B cell (primary cell): ENCODE data around the gene LDB1. TPM values are rescaled to one million over a fixed set of nuclear protein-coding genes. Genes with fewer than 3 reads are reported as not detected.

ENCODE experiments used
- ATAC-seq: fragments of 200-7000 bp; cut with Tn5 transposase; one replicate; pipeline ENCODE4 v1.10.0; 2021; ENCODE audit warnings: low read depth, mild to moderate bottlenecking, moderate number of reproducible peaks, moderate library complexity
- CTCF ChIA-PET: fragments of 350-600 bp; sonication (Branson Sonifier 250); formaldehyde crosslinking; loops from one replicate; lab custom pipeline; 2021; ENCODE audit warnings: antibody characterized with exemption, inconsistent platforms; lab: Charles Lee
- POLR2A ChIA-PET: fragments of 350-600 bp; sonication (Branson Sonifier 250); formaldehyde crosslinking; loops from one replicate; lab custom pipeline; 2021; ENCODE audit warnings: antibody characterized with exemption; lab: Charles Lee
- DNase-seq: peaks from one replicate; pipeline ENCODE4 v3.0.0; 2013
- H2AFZ ChIP-seq: 2 replicates; pipeline ENCODE4 v1.6.1; 2012; ENCODE audit warnings: mild to moderate bottlenecking, low read depth, low read length; ENCODE audit not compliant: insufficient read depth, poor library complexity, severe bottlenecking
- H3K27ac ChIP-seq, 2 donors: 1 replicate in 1 of 2; 2 replicates in 1 of 2; pipeline ENCODE4 v1.5.1; 2012 to 2013; ENCODE audit warnings: low read length in 2 of 2, mild to moderate bottlenecking in 2 of 2, moderate library complexity in 1 of 2
- H3K27me3 ChIP-seq, 4 experiments: fragments of 200-600 bp in 1 of 4; sonication (generic) in 1 of 4; replicated peaks in 1 of 4; 1 replicate in 2 of 4; 2 replicates in 2 of 4; pipeline versions ENCODE4 v1.6.1 to v1.7.0; 2013 to 2016; ENCODE audit warnings: low read length in 3 of 4, mild to moderate bottlenecking in 2 of 4, mixed read lengths in 1 of 4, moderate library complexity in 1 of 4; ENCODE audit not compliant: insufficient read depth in 4 of 4, control insufficient read depth in 3 of 4; ENCODE audit errors: control extremely low read depth in 1 of 4
- H3K36me3 ChIP-seq, 2 experiments: replicated peaks in 1 of 2; 1 replicate in 1 of 2; 2 replicates in 1 of 2; pipeline versions ENCODE4 v1.6.1 to v1.7.1; 2013; ENCODE audit warnings: low read length in 1 of 2; ENCODE audit not compliant: insufficient read depth in 2 of 2, control insufficient read depth in 1 of 2; ENCODE audit errors: control extremely low read depth in 1 of 2, extremely low read depth in 1 of 2
- H3K4me1 ChIP-seq, 2 donors: fragments of 200-600 bp in 1 of 2; sonication (generic) in 1 of 2; 1 replicate in 1 of 2; 2 replicates in 1 of 2; pipeline versions ENCODE4 v1.5.1 to v1.6.1; 2013 to 2017; ENCODE audit warnings: low read length in 2 of 2; ENCODE audit not compliant: control insufficient read depth in 2 of 2, insufficient read depth in 2 of 2
- H3K4me2 ChIP-seq: replicated peaks from 2 replicates; pipeline ENCODE3; 2012; ENCODE audit warnings: mild to moderate bottlenecking, low read depth, low read length; ENCODE audit not compliant: poor library complexity, severe bottlenecking
- H3K4me3 ChIP-seq, 5 experiments: fragments of 200-600 bp in 1 of 5; sonication (generic) in 1 of 5; 1 replicate in 3 of 5; 2 replicates in 2 of 5; pipeline versions ENCODE4 v1.5.1 to v1.7.0; 2011 to 2016; ENCODE audit warnings: low read length in 4 of 5, mild to moderate bottlenecking in 4 of 5, low read depth in 2 of 5, control low read depth in 1 of 5, moderate library complexity in 1 of 5; ENCODE audit not compliant: insufficient read depth in 1 of 5; ENCODE audit errors: control extremely low read depth in 1 of 5, extremely low read depth in 1 of 5
- H3K79me2 ChIP-seq: fragments of 200-600 bp; sonication (generic); one replicate; pipeline ENCODE4 v1.6.0; 2016; ENCODE audit warnings: low read length; ENCODE audit not compliant: control insufficient read depth, insufficient read depth
- H3K9ac ChIP-seq: fragments of 200-600 bp; sonication (generic); 2 replicates; pipeline ENCODE4 v1.6.1; 2017; ENCODE audit warnings: mild to moderate bottlenecking, low read length, moderate library complexity
- H3K9me3 ChIP-seq, 3 donors: one replicate each; pipeline versions ENCODE4 v1.6.1 to v1.7.1; 2013; ENCODE audit warnings: low read length in 2 of 3; ENCODE audit not compliant: control insufficient read depth in 2 of 3, insufficient read depth in 1 of 3; ENCODE audit errors: control extremely low read depth in 1 of 3
- H4K20me1 ChIP-seq: 2 replicates; pipeline ENCODE4 v1.6.0; 2012; ENCODE audit warnings: mild to moderate bottlenecking, low read length; ENCODE audit not compliant: insufficient read depth, control insufficient read depth, poor library complexity, severe bottlenecking
- H3K27ac Mint-ChIP-seq: one replicate; pipeline ENCODE4 v1.8.0; 2021; ENCODE audit warnings: mixed read lengths
- H3K27me3 Mint-ChIP-seq: one replicate; pipeline ENCODE4 v1.8.0; 2021; ENCODE audit warnings: mixed read lengths
- H3K4me1 Mint-ChIP-seq: one replicate; pipeline ENCODE4 v1.8.0; 2021; ENCODE audit warnings: mixed read lengths
- H3K4me3 Mint-ChIP-seq: one replicate; pipeline ENCODE4 v1.8.0; 2021; ENCODE audit warnings: mixed read lengths
- H3K9me3 Mint-ChIP-seq: one replicate; pipeline ENCODE4 v1.8.0; 2022; ENCODE audit warnings: mixed read lengths; ENCODE audit not compliant: insufficient read depth
- EZH2 ChIP-seq: IDR thresholded peaks from 2 replicates; pipeline ENCODE4 v1.6.1; 2012; ENCODE audit warnings: borderline replicate concordance, low read depth, mild to moderate bottlenecking, moderate library complexity, low read length; ENCODE audit not compliant: insufficient read depth, poor library complexity, severe bottlenecking
- WGBS: methylation state at CpG from one replicate; pipeline ENCODE4 v1.1.5; 2013; ENCODE audit warnings: missing lambda C conversion rate; ENCODE audit not compliant: insufficient coverage; 5-methylcytosine and 5-hydroxymethylcytosine counted together
- intact Hi-C: fragments of 100-400 bp; cut with micrococcal nuclease; formaldehyde crosslinking; loops from one replicate; pipeline ENCODE4 v1.10.0; 2022
- polyA plus RNA-seq: library from polyadenylated mRNA; depleted of rRNA; stranded (reverse); fragments of >200 nt; gene quantifications from 2 replicates; pipeline ENCODE4 v1.2.3, GENCODE V29; 2012
- total RNA-seq, 2 donors: library from RNA; stranded (reverse); fragments of 120-200 nt in 1 of 2; gene quantifications; 1 replicate in 1 of 2; 2 replicates in 1 of 2; pipeline versions ENCODE4 v1.2.3 to v1.2.4, GENCODE V29; 2013 to 2022
- TF ChIP-seq, protein P1 (sequence below): fragments of 200-600 bp; IDR thresholded peaks from one replicate; pipeline ENCODE4 v1.8.0; 2022; ENCODE audit warnings: antibody characterized with exemption, mild to moderate bottlenecking

Gene LDB1
- total and polyA plus RNA-seq, 2 donors (not counting 1 experiment from before 2014, with no cell fraction given) = 114 to 139 TPM

DNA sequence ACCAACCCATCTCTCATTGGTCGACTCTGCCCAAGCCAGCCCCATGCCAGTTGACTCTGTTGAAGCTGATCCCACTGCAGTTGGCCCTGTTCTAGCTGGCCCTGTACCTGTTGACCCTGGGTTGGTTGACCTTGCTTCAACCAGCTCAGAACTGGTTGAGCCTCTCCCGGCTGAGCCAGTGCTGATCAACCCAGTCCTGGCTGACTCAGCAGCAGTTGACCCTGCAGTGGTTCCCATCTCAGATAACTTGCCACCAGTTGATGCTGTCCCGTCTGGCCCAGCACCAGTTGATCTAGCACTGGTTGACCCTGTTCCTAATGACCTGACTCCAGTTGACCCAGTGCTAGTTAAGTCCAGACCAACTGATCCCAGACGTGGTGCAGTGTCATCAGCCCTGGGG lies 20.1 kb upstream of the LDB1 start:
- Histone ChIP-seq H3K9ac (no peak overlapping the region), H3K4me1 (peaks cover 0 to 7% of the 10 kb centered on the region in 2 donors), H2AFZ (no peak overlapping the region), H3K27me3 (no peaks in the 10 kb centered on the region), H3K9me3 (no peaks in the 10 kb centered on the region), H3K79me2 (peaks cover 63% of the 10 kb centered on the region), H3K4me3 (no peak overlapping the region), H3K4me2 (no peak overlapping the region), H3K27ac (no peak overlapping the region), H3K36me3 (peaks cover 0 to 56% of the 10 kb centered on the region in 2 experiments), H4K20me1 (peaks cover 56% of the 10 kb centered on the region)
- Mint-ChIP-seq H3K4me1 (peaks cover 11% of the 10 kb centered on the region), H3K4me3 (no peak overlapping the region), H3K27ac (no peak overlapping the region), H3K9me3 (no peaks in the 10 kb centered on the region), H3K27me3 (no peaks in the 10 kb centered on the region)
- no peak for ATAC-seq
- CTCF ChIA-PET = no interaction called here
- intact Hi-C loops = no loop called here
- TF ChIP-seq EZH2 = no peak
- TF ChIP-seq, protein P1, sequence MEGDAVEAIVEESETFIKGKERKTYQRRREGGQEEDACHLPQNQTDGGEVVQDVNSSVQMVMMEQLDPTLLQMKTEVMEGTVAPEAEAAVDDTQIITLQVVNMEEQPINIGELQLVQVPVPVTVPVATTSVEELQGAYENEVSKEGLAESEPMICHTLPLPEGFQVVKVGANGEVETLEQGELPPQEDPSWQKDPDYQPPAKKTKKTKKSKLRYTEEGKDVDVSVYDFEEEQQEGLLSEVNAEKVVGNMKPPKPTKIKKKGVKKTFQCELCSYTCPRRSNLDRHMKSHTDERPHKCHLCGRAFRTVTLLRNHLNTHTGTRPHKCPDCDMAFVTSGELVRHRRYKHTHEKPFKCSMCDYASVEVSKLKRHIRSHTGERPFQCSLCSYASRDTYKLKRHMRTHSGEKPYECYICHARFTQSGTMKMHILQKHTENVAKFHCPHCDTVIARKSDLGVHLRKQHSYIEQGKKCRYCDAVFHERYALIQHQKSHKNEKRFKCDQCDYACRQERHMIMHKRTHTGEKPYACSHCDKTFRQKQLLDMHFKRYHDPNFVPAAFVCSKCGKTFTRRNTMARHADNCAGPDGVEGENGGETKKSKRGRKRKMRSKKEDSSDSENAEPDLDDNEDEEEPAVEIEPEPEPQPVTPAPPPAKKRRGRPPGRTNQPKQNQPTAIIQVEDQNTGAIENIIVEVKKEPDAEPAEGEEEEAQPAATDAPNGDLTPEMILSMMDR = no peak
- 89% methylated on average over 4 of the region's 4 CpGs for WGBS
- POLR2A ChIA-PET = no interaction called here
- no peak for DNase-seq

DNA sequence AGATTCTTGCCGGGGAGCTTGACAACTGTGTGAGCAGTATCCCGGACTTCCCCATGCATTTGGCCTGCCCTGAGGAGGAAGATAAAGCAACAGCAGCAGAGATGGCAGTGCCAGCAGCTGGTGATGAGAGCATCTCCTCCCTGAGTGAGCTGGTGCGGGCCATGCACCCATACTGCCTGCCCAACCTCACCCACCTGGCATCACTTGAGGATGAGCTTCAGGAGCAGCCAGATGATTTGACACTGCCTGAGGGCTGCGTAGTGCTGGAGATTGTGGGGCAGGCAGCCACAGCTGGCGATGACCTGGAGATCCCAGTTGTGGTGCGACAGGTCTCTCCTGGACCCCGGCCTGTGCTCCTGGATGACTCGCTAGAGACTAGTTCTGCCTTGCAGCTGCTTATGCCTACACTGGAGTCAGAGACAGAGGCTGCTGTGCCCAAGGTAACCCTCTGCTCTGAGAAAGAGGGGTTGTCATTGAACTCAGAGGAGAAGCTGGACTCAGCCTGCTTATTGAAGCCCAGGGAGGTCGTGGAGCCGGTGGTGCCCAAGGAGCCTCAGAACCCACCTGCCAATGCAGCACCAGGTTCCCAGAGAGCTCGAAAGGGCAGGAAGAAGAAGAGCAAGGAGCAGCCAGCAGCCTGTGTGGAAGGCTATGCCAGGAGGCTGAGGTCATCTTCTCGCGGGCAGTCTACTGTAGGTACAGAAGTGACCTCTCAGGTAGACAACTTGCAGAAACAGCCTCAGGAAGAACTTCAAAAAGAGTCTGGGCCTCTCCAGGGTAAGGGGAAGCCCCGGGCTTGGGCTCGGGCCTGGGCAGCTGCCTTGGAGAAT lies 19.3 kb upstream of the LDB1 start:
- CTCF ChIA-PET = interaction anchor here (1.2 kb wide), 1 partner anchor 66 kb away, joined by 3 read pairs; no protein-coding TSS in a partner anchor
- Histone ChIP-seq H2AFZ (no peak overlapping the region), H3K27ac (no peak overlapping the region), H4K20me1 (peaks cover 64% of the 10 kb centered on the region), H3K4me2 (no peak overlapping the region), H3K36me3 (peaks cover 0 to 51% of the 10 kb centered on the region in 2 experiments), H3K4me1 (peaks cover 6 to 8% of the 10 kb centered on the region in 2 donors), H3K9ac (no peak overlapping the region), H3K9me3 (no peaks in the 10 kb centered on the region), H3K4me3 (no peak overlapping the region), H3K79me2 (peaks cover 70% of the 10 kb centered on the region), H3K27me3 (no peaks in the 10 kb centered on the region)
- ATAC-seq (no peak), DNase-seq (no peak)
- no peak for TF ChIP-seq EZH2
- TF ChIP-seq, protein P1 = no peak
- 98% methylated on average over 13 of the region's 15 CpGs for WGBS
- H3K9me3 Mint-ChIP-seq = no peaks in the 10 kb centered on the region
- no peaks in the 10 kb centered on the region for H3K27me3 Mint-ChIP-seq
- H3K4me3 Mint-ChIP-seq = no peak overlapping the region
- intact Hi-C loops = loop anchor here (10.0 kb wide), 1 partner anchor 775 kb away; the partner anchor contains the start of gene CNNM2
- H3K4me1 Mint-ChIP-seq = peaks cover 17% of the 10 kb centered on the region
- no peak overlapping the region for H3K27ac Mint-ChIP-seq
- POLR2A ChIA-PET = no interaction called here
